ENCODE results near the gene IFIT2.
"Not testable (repeated sequence)": the region's sequence is repeated elsewhere in the genome, so short reads cannot be mapped to it uniquely, and the experiment has no call there.

IFIT2 gene

DNA sequence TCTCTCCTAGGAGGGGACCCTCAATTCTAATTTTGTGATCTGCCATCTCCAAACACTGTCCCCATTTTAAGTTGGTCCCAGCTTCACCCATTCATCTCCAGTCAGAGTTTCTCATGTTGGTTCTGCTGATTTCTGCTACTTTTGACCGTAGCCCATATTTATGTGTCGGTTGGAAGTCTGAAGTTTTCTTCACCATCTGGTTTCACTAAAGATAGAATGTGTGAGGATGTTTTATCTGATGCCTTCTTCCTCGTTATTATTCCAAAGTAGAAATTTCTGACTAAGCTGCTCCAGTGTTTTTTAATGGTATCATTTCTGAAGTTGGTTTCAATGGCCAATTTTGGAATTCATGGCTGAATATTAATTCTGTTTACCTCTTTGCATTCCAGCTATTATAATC is 21.3 kb upstream of the IFIT2 start:
- DNase-seq, result no peak

DNA sequence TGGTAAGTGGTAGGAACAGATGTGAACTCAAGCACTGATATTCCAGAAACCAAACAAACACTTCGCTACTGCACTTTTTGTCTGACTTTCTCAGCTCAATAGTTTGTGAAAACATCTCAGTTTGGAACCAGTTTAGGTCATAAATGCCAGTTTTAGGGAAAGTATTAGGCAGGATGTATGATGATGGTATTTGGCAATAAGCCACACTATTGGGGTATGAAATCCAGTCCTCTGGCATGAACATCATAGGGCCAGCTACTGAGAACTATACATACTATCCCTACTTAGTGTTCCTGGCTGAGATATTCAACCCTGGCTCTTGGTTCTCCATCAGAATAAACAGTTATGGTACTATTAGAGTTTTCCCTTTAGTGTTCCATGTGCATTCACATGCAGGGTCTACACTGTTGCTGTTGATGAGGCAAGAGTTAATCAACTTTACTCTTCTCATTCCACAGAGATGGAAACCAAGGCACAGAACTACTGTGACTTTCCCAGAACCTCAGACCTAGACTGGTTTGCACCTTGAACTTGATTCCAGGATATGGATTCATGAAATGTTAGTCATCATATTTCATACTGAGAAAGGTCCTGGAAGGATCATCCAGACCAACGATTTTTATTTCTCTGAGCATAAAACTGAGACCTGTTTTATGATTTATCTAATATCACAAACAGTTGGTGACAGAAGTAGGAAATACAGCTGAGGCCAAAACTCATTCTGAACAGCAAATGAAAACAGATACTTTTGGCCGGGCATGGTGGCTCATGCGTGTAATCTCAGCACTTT is 20.0 kb upstream of the IFIT2 start:
- DNase-seq, result no peak

DNA sequence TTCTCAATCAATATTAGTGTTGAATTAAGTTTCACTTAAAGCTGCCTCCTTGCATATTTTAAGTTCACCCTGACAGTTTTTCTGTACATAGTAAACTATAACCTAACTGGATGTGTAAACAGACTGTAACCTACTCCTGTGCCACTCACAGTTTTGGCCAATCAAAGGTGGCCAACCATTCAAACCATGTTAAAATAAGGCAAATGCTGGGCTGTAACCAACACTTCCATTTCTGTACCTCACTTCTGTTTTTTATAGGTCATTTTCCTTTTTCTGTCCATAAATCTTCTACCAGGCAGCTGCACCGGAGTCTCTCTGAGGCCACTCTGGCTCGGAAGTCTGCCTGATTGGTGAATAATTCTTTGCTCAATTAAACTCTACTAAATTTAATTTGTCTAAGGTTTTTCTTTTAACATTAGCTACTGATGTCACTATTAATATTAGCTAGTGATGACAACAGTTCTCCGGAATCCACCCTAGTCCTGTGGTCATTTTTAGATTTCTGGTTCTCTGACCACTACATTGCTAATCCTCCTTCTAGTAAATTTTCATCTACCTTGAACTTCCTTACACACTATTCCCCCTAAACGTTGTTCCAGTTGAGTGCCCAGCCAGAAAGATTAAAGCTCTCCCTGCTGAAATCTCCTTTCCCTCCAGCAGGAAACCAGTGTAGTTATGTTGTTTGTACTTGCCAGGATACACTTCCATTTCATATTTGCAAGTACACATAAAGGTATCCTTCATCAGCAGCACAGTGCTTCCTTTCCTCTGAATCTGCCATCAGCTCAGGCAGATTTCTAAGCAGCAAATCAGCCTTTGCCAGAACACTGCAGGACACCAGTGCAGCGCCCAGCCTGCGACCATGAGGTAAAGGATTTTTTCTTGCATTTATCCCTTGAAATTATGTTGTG is 18.6 kb upstream of the IFIT2 start:
- DNase-seq, result peak; percentile 60 to 82 (median 78)

DNA sequence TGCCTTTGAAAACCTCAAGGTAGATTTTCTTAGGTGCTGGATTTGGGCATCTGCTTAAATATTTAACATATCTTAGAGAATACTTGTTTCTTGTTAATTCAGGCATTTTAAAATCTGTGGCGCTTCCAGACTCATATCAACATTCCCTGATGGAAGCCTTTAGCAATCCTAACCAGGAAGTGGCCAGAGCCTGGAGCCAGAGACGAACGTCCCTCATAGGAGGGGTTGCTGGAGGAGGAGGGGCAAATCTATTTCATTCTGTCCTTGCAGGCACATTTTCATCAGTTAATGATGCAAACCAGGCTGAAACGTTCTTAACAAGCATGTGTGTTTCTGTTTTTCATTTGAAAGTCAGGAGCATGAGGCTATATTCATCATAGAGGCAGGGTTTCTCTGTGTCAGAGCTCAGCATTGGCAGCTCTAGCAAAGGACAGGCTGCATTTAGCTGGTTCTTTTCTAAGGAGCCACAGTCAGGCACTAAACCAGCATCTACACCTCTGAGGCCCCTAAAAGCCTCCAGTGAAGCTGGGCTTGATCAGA is 17.8 kb upstream of the IFIT2 start:
- no peak for DNase-seq

DNA sequence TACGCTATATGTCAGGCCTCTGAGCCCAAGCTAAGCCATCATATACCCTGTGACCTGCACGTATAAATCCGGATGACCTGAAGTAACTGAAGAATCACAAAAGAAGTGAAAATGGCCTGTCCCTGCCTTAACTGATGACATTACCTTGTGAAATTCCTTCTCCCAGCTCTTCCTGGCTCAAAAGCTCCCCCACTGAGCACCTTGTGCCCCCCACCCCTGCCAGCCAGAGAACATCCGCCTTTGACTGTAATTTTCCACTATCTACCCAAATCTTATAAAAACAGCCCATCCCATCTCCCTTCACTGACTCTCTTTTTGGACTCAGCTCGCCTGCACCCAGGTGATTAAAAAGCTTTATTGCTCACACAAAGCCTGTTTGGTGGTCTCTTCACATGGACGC is 17.1 kb upstream of the IFIT2 start:
- DNase-seq, result not testable (repeated sequence)

DNA sequence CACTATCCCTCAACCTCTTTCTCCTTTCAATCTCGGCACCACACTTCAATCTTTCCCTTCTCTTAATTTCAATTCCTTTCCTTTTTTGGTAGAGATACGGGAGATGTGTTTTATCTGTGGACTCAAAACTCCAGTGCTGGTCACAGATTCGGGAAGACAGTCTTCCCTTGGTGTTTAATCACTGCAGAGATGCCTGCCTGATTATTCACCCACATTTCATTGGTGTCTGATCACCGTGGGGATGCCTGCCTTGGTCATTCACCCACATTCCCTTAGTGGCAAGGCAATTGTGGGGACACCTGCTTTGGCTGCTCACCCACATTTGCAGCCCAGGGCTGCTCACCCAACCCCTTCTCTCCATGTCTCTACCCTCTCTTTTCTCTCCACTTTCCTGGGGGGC is 16.5 kb upstream of the IFIT2 start:
- DNase-seq, result not testable (repeated sequence)

DNA sequence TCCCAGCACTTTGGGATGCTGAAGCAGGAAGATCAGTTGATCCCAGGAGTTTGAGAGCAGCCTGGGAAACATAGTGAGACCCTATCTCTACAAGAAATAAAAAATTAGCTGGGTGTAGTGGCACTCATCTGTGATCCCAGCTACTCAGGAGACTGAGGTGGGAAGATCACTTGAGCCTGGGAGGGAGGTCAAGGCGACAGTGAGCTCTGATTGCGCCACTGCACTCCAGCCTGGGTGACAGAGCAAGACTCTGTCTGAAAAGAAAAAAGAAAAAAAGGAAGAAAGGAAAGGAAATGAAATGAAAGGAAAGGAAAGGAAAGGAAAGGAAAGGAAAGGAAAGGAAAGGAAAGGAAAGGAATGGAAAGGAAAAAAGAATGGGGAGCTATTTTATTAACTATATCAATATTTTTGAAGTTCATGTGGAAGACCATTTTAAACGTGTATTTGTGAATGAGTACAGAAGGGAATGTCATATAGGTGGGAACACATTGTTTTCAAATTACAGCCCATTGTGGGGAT is 7.1 kb upstream of the IFIT2 start:
- peak in 1 of 3 donors; percentile 21 for DNase-seq

DNA sequence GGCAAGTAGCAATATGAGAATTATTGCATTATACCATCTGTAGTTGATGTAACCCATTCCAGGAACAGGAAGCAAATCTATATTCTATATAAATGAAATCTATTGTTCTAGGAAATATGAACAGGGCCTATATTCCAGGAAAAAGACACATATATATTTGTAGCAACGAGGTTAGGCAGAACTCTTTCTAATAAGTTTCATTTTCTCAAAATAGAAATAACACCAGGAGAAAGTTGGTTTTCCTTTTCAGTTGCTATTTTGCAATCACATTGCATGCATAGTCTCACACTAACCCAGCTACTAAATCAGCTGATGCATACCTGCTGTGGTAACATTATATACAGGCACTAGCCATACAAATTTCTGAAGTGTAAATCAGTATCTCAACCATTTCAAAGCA is 6.2 kb upstream of the IFIT2 start:
- DNase-seq, result peak; percentile 65 to 94 (median 80)

DNA sequence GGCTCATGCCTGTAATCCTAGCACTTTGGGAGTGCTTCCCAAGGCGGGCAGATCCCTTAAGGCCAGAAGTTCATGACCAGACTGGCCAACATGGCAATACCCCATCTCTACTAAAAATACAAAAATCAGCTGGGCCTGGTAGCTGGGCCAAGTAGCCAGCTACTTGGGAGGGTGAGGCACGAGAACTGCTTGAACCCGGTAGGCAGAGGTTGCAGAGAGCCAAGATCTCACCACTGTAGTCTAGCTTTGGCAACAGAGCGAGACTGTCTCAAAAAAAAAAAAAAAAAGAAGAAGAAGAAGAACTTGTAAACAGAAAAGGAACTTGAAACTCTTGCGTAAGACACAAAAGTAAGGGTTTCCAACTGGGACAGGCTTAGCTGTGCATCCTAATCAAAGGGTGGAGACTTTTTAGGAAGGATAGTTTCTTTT is 5.6 kb upstream of the IFIT2 start:
- DNase-seq, result peak; percentile 85 to 98 (median 95)

DNA sequence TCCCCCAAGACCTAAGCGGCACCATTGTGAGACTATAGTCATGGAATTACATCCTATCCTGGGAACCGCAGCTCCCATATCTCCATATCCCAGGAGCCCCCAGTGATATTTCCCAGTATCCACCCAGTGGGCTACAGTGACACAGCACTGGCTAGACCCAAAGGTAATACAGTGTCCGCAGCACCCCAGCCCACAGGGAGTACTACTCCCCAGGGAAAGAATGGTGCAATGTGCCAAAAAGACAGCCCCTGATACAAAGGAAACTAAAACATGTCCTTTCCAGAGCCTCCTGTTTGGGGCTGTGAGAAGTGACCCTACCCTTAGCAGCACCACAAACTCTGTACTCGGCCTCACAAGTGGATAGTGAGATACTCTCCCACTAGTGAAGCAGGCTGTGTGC is 4.5 kb upstream of the IFIT2 start:
- DNase-seq, result no peak

DNA sequence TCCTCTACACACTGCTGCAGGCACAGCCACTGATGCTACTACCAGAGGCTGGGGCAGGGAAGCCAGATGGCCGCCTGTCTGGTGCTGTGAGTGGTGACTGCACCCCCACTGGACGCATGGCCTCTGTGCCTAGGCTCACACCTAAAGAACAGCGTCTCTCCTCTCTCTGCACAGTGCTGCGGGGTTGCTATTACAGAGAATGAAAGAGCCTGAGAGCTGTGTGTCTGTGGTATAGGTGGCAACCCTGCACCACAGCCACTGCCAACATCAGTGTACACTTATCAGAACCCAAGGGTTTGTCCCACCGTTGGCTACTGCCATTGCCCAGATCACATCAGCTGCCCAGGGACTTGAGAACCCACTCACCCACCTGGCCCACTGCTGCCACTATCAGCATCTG is 4.1 kb upstream of the IFIT2 start:
- DNase-seq, result no peak

DNA sequence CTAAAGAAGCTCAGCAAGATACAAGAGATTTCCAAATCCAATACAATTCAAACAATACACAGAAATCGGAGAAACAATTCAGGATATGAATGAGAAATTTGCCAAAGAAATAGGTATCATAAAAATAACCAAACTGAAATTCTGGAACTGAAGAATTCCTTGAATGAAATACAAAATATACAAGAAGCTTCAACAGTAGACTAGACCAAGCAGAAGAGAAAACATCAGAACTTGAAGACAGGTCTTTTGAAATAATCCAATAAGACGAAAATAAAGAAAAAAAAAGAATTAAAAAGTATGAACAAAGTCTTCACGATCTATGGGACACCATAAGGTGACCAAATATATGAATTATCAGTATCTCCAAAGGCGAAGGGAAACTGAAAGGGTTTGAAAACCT is 2.8 kb upstream of the IFIT2 start:
- peak in 1 of 3 donors; percentile 27 for DNase-seq

DNA sequence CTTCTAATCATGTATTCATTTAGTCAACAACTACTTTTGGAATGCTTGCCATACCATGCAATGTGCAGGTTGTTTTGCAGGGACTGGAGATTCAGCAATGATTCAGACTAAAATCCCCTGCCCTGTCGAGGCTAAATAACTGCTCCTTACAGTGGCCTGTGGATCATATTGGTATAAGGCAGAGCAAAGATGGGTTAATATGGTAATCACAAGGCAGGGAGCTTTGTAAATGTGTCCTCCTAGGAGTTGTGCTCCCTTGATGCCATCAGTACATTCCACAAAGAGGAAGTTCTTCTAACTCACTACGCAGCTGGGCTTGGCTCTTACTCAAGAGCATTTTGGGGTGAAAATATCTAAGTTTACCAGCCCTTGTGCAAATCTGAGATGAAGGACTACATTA is 614 bp upstream of the IFIT2 start:
- DNase-seq, result peak; percentile 83 to 95 (median 90)

DNA sequence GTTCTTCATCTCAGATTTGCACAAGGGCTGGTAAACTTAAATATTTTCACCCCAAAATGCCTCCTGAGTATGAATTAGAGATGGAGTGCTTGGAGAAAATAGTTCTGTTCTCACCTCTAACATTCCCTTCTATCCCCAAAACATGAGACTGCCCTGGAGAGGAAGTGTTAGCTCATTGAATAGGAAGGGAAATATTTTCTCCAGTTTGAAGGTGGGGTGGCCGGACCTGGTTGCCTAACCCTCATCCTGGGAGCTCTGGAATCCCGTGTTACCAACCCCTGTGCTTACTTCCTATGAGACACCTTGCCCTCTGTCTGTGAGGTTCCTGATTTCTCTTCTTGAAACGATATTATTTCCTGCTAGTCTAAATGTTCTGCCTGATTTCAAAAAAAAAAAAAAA is 779 bp downstream of the IFIT2 start:
- peak; percentile 46 to 52 (median 48) for DNase-seq

DNA sequence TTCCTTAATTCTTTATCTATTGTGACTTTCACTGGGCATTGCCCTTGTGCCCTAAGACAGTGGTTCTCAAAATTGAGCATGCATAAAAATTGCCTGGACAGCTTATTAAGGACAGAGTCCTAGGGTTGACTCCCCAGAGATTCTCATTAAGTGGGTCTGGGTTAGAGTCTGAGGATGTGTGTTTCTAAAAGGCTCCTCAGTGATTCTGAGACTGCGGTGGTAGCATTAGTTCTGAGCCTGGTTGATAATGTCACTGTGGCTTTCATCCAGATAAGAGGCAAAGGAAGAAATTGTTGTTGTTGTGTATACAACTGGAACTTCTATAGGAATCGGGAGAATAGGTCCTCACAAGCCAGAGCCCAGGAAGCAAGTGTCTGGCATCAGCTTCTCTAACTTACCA is 1.3 kb downstream of the IFIT2 start:
- no peak for DNase-seq

DNA sequence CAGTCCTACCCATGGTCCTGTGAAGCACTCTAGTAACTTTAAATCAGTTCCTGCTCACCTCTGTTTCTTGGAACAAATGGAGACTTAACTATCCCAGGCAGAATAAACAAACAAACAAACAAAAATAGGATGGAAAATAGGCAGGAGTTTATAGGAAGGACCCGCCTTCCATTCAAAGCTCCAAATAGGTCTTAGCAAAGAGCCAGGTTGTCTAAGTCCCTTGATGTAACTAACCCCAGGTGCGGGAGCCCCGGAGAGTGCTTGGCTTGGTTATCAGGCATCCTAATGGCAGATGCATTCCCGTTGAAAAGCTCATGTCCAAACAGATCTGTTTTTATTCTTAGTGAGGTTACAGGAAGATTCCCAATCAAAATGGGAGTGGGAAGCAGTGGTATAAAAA is 2.2 kb downstream of the IFIT2 start:
- DNase-seq, result peak in 2 of 3 donors; percentile 61 to 63

DNA sequence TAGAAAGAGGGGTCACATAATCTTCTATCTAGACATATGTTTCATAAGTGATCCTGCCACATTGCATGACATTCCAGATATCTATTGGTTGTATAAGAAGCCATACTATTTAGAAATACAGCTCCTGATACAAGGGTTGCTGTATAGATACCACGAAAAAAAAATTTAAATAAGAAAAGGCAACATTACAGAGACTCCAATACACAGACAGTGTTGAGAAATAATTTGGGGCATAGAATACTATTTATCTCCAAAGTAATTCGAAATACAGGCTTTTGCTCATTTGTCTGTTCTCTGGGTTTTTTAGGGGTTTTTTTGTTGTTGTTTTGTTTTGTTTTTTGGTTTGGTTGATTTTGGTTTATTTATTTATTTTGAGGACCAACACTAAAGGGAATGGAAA is 2.6 kb downstream of the IFIT2 start:
- DNase-seq, result peak in 2 of 3 donors; percentile 67 to 69

DNA sequence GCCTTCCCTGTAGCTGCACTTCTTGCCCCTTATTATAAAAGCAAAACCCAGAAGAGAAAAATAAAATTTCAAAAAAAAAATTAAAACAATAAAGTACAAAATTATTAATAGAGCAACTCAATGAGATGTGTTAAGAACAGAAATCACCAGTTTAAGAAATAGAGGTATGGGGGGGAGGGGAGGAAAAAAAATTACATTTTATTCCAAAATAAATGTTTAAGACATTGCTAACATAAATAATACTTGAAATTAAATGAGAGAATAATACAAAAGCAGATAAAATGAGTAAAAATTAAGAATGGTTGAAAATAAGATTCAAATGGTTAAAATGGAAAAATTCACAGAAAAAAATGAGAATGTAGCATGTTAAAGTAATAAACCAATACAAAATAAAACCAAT is 3.1 kb downstream of the IFIT2 start:
- peak in 1 of 3 donors; percentile 63 for DNase-seq

DNA sequence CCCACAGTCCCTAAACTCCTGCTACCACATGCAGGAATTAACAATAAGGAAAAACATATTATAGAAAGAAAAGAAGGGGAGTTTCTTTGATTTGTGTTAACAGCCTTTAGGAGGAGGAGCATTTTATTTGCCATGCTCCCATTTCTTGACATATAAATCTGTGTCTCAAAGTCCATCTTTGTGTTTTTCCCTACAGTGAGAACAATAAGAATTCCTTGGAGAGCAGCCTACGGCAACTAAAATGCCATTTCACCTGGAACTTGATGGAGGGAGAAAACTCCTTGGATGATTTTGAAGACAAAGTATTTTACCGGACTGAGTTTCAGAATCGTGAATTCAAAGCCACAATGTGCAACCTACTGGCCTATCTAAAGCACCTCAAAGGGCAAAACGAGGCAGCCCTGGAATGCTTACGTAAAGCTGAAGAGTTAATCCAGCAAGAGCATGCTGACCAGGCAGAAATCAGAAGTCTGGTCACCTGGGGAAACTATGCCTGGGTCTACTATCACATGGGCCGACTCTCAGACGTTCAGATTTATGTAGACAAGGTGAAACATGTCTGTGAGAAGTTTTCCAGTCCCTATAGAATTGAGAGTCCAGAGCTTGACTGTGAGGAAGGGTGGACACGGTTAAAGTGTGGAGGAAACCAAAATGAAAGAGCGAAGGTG is 4.1 kb downstream of the IFIT2 start:
- peak; percentile 65 to 77 (median 73) for DNase-seq

DNA sequence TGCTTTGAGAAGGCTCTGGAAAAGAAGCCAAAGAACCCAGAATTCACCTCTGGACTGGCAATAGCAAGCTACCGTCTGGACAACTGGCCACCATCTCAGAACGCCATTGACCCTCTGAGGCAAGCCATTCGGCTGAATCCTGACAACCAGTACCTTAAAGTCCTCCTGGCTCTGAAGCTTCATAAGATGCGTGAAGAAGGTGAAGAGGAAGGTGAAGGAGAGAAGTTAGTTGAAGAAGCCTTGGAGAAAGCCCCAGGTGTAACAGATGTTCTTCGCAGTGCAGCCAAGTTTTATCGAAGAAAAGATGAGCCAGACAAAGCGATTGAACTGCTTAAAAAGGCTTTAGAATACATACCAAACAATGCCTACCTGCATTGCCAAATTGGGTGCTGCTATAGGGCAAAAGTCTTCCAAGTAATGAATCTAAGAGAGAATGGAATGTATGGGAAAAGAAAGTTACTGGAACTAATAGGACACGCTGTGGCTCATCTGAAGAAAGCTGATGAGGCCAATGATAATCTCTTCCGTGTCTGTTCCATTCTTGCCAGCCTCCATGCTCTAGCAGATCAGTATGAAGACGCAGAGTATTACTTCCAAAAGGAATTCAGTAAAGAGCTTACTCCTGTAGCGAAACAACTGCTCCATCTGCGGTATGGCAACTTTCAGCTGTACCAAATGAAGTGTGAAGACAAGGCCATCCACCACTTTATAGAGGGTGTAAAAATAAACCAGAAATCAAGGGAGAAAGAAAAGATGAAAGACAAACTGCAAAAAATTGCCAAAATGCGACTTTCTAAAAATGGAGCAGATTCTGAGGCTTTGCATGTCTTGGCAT is 4.8 kb downstream of the IFIT2 start:
- peak; percentile 58 to 79 (median 74) for DNase-seq

DNA sequence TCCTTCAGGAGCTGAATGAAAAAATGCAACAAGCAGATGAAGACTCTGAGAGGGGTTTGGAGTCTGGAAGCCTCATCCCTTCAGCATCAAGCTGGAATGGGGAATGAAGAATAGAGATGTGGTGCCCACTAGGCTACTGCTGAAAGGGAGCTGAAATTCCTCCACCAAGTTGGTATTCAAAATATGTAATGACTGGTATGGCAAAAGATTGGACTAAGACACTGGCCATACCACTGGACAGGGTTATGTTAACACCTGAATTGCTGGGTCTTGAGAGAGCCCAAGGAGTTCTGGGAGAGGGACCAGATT is 5.4 kb downstream of the IFIT2 start:
- peak in 2 of 3 donors; percentile 62 to 73 for DNase-seq

DNA sequence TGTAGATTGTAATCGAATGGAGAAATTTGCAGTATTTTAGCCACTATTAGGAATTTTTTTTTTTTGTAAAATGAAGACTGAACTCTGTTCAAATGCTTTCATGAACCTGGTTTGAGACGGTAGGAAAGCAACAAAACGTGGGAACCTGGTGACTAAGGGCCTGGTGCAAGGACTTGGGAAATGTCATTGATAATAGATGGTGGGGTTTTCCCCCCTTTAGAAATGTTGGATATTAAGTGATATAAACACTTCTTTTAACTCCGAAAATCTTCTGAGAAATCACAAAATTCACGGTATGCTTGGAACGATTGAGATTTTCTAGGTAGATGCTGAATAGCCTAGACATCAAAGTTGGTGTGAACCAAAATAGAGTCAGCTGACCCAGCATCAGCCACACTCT is 6.4 kb downstream of the IFIT2 start:
- DNase-seq, result peak in 1 of 3 donors; percentile 78

Measured in suppressor macrophage treated with lipopolysaccharide for 1 hour (primary cell).